ENCODE data around the gene FAM219B. TPM values are rescaled to one million over a fixed set of nuclear protein-coding genes. Genes with fewer than 3 reads are reported as not detected.

The FAM219B gene
- total and polyA plus RNA-seq, 10 of the 15 experiments (the other 5 are each of a cell fraction or from before 2014, with no cell fraction given): 7.6 to 53.2 (median 29.4) TPM

DNA sequence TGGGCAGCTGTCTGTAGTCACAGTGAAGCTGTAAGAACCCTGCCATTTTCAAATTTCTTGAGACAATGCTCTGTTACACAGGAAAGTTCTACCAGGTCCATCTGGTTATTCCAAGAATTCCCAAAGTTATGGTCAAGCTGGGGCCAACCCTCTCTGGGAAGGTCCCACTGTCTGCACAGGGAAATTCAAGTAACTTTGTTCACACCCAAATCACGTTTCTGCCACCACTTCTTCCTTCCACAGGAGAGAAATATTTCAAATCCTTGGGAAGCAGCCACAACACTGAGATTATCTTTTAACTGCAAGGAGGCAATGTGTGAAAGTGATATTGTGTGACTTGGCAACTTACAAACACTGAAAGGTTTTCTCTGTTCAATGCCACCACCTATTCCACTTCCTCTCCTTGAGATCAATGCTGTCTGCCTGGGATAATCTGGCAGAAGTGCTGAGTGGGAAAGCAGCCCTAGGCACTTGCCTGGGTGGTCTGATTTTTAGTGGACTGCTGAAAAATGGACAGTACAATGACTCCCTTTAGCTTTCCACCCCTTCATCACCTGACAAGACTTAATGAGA, 39.1 kb downstream of the FAM219B start:
- Histone ChIP-seq H4K20me1 (ENCODE audit: control insufficient read depth, insufficient read depth) (no peaks in the 10 kb centered on the region), H3K4me3 (peak overlapping the region; percentile 53; the same call in 1 of the 2 replicates), H3K27ac (ENCODE audit: control insufficient read depth, insufficient read depth) (peak overlapping the region; percentile 51), H3K4me2 (ENCODE audit: control insufficient read depth, insufficient read depth) (peak overlapping the region; percentile 74), H3K4me1 (ENCODE audit: control insufficient read depth, insufficient read depth, low read length) (peaks cover 34% of the 10 kb centered on the region), H3K79me2 (ENCODE audit: control insufficient read depth, insufficient read depth, low read length) (peaks cover 75% of the 10 kb centered on the region), H3K36me3 (ENCODE audit: control insufficient read depth in 2 of 2, insufficient read depth in 2 of 2, low read length in 1 of 2) (peaks cover 2 to 19% of the 10 kb centered on the region in 2 experiments; a peak in 3 of 4 replicates), H3K27me3 (replicated peaks in 1 of 2; ENCODE audit: control insufficient read depth in 2 of 2, insufficient read depth in 2 of 2, low read length in 1 of 2) (no peaks in the 10 kb centered on the region), H2AFZ (ENCODE audit: control insufficient read depth, low read depth, low read length) (no peak overlapping the region), H3K9ac (ENCODE audit: control insufficient read depth, insufficient read depth, low read length) (no peak overlapping the region), H3K9me3 (replicated peaks; ENCODE audit: control insufficient read depth, insufficient read depth, low read length) (peaks cover 12% of the 10 kb centered on the region)
- DNase-seq (ENCODE audit: low read depth, low spot score): no peak
- in situ Hi-C loops (cut with MboI) (no loop called here), intact Hi-C loops (cut with micrococcal nuclease; ENCODE audit: unreplicated experiment) (no loop called here)
- ChIA-PET SMC1A (ENCODE audit: uncharacterized antibody, unreplicated experiment) (interaction anchor here (0.9 to 6.5 kb wide), 5 partner anchors 9 to 39 kb away, joined by 4 to 120 read pairs (median 52); partner anchors contain the start of gene FAM219B), POLR2A (interaction anchor here (1.9 to 5.2 kb wide), 2 partner anchors 9 to 24 kb away, joined by 5 to 80 read pairs; partner anchors contain the start of gene ULK3), CTCF (interaction anchor here (1.0 to 11.2 kb wide), 3 partner anchors 9 to 87 kb away, joined by 3 to 129 read pairs (median 7); no protein-coding TSS in a partner anchor), RAD21 (ENCODE audit: unreplicated experiment) (interaction anchor here (1.2 to 4.8 kb wide), 3 partner anchors 8 to 97 kb away, joined by 3 to 57 read pairs (median 5); no protein-coding TSS in a partner anchor)
- no peak for TF ChIP-seq MAX (IDR thresholded peaks at IDR 0.05; ENCODE audit: low read depth, low read length)
- no peak for TF ChIP-seq TARDBP (IDR thresholded peaks at IDR 0.05; ENCODE audit: borderline replicate concordance)
- peak; percentile 53; the same call in 1 of the 2 replicates for TF ChIP-seq SPI1 (IDR thresholded peaks at IDR 0.05; ENCODE audit: borderline replicate concordance, insufficient read depth, low read depth, low read length)
- TF ChIP-seq GATAD2B (conservative IDR thresholded peaks at IDR 0.05; ENCODE audit: low read depth): no peak
- TF ChIP-seq SP1 (IDR thresholded peaks at IDR 0.05; ENCODE audit: low read depth, low read length): no peak
- 0 out of 4 replicates have a peak, but pooled peaks of 1 of the 2 experiments have one; percentile 31 for TF ChIP-seq IKZF2 (IDR thresholded peaks at IDR 0.05)
- TF ChIP-seq IKZF1 (conservative IDR thresholded peaks at IDR 0.05): peak; percentile 16; the same call in 1 of the 2 replicates
- whole genome bisulfite sequencing (ENCODE audit: insufficient coverage, insufficient replicate concordance, low lambda C conversion rate, missing lambda C conversion rate): 35% methylated on average over 1 of the region's 1 CpG
- no peak for FAIRE-seq
- BruUV-seq (replicated peaks): TSS peak; percentile 3
- ATAC-seq: no peak

Measured in GM12878 (cell line).